ENCODE results near the gene HEXIM2.
A peak's percentile ranks its signal among the peaks of the same experiment; 100 is the strongest.

The HEXIM2 gene

GRCh38 chr17:45139533-45139920 is 22.1 kb upstream of the HEXIM2 start:
- in situ Hi-C loops (cut with HindIII; ENCODE audit: low pct_unique_long_range_greater_than_20kb, low sequenced_read_pairs), result no loop called here
- no peak for DNase-seq (ENCODE audit: low read depth in 1 of 2, low spot score in 1 of 2)
- no peak for TF ChIP-seq JUND (IDR thresholded peaks at IDR 0.05; ENCODE audit: low read depth)

DNA sequence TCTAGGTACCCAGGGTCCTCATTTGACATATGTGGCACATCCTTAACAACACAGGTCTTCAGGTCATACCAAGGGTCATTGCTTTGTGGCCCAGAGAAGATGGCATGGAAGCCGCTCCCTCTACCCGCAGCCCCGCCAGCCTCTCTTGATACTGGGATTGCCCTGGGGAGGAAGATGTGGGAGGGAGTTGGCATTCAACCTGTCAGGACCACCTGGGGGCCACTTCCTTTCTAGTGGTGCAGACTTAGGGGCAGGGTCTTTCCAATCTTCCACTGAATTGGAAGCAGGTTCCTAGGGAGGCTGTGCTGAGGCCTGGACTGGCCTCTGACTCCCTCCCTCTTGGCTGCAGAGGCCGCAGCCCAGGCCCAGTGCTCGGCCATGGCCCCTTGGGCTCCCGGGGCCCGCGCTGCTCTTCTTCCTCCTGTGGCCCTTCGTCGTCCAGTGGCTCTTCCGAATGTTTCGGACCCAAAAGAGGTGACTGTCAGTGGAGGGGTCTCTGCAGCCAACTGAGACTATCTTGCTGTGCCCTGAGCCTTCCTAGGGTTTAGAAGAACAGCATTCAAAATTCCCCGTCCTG is 18.5 kb upstream of the HEXIM2 start:
- TF ChIP-seq JUND (IDR thresholded peaks at IDR 0.05; ENCODE audit: low read depth), result no peak
- in situ Hi-C loops (cut with HindIII; ENCODE audit: low pct_unique_long_range_greater_than_20kb, low sequenced_read_pairs), result no loop called here
- no peak for DNase-seq (ENCODE audit: low read depth in 1 of 2, low spot score in 1 of 2)

DNA sequence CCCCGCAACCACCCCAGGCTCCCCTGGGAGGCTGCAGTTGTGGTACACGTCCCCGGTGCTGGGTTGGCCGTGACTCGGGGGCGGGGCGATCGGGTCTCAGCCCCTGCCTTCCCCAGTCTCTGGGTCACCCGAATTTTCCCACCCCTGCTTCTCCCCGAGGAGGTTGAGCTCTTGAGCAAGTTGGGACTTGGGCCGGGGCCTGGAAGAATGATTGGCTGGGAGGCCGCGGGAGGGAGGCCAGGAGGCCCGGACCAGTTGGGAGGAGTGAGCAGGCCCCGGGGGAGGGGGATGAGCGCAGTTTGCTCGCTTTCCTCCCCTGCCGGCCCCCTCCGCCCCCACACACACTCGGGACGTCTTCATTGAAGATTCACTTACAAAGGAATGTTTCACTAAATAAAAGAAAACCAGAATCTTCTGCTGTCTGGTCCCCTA is 17.9 kb upstream of the HEXIM2 start:
- DNase-seq (ENCODE audit: low read depth in 1 of 2, low spot score in 1 of 2), result no peak
- in situ Hi-C loops (cut with HindIII; ENCODE audit: low pct_unique_long_range_greater_than_20kb, low sequenced_read_pairs), result no loop called here
- no peak for TF ChIP-seq JUND (IDR thresholded peaks at IDR 0.05; ENCODE audit: low read depth)

DNA sequence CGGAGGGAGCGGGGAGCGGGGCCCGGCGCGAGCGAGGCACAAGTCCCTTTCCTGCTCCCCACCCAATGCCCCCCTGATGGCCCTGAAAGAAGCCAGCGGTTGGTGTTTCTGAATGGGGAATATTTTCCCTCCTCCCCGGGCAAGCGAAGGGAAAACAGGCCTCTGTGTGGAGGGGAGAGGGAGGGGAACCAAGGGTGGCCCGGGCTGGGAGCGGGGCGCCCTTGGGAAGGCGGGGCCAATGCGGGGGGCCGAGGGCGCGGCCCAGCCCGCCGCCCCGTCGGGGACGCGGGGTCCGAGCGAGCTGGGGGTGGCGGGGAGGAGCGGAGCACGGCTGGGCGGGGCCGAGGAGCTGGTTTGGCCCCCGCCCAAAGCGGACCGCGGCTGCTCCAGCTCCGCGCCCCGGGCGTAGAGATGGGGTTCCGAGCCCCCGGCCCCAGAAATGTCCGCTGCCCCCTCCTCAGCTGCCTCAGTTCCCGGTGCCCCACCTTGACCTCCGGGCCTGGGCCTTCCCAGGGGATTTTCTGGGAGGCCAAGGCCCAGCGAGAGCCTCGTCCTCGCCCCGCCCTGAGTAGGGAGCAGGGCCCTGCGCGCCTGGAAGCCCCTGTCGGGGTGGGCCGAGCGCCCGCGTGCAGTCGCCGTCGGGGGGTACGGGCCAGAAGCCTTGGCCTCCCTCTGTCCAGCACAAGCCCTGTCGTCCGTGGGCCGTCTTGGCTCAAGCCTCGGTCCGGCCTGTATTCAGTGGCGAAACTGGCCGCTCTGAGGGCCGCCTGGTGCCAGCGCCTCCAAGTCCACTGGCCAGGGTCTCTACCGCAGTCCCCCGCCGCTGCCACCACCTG is 17.3 kb upstream of the HEXIM2 start:
- TF ChIP-seq JUND (IDR thresholded peaks at IDR 0.05; ENCODE audit: low read depth), result no peak
- no peak for DNase-seq (ENCODE audit: low read depth in 1 of 2, low spot score in 1 of 2)
- in situ Hi-C loops (cut with HindIII; ENCODE audit: low pct_unique_long_range_greater_than_20kb, low sequenced_read_pairs), result no loop called here

DNA sequence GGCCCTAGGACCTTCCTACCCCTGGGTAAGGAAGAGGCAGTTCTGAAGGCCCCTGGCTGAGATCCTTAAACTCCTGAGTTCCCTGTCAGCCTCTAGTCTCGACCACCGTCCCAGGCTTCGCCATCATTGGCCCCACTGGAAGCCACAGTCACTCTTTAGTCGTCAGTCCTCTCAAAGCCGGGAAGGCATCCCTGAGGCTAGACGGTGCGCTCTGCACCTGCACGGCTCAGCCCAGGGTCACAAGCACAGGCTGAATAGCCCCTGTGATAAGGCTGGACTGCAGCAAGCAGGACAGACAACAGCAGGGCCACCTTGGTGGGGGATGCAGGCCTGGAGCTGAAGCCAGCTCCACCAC is 16.7 kb upstream of the HEXIM2 start:
- DNase-seq (ENCODE audit: low read depth in 1 of 2, low spot score in 1 of 2), result no peak
- TF ChIP-seq JUND (IDR thresholded peaks at IDR 0.05; ENCODE audit: low read depth), result no peak
- in situ Hi-C loops (cut with HindIII; ENCODE audit: low pct_unique_long_range_greater_than_20kb, low sequenced_read_pairs), result no loop called here

DNA sequence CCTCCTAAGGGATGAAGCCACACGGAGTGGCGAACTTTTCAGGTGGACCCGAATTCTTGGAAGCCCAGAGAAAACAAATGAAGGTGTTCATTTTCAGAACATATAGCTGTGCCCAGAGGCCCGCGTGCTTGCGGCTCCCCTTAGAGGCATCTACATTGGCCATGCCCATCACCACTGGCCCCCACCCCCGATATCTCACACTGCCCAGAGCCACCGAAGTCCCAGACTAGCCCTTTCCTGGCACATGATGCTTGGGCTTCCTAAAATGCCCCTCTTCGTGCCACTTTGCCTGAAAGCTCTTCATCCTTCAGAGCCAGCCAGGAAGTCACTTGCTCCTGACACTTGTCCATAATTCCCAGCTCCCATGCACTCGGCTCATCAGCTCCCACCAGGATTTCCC is 15.5 kb upstream of the HEXIM2 start:
- no peak for DNase-seq (ENCODE audit: low read depth in 1 of 2, low spot score in 1 of 2)
- TF ChIP-seq JUND (IDR thresholded peaks at IDR 0.05; ENCODE audit: low read depth), result no peak
- in situ Hi-C loops (cut with HindIII; ENCODE audit: low pct_unique_long_range_greater_than_20kb, low sequenced_read_pairs), result no loop called here

- no peak for TF ChIP-seq JUND (IDR thresholded peaks at IDR 0.05; ENCODE audit: low read depth)
- in situ Hi-C loops (cut with HindIII; ENCODE audit: low pct_unique_long_range_greater_than_20kb, low sequenced_read_pairs), result no loop called here
- DNase-seq (ENCODE audit: low read depth in 1 of 2, low spot score in 1 of 2), result no peak
Observed at GRCh38 chr17:45146592-45146889, 15.1 kb upstream of the HEXIM2 start.

GRCh38 chr17:45146890-45147580 is 14.6 kb upstream of the HEXIM2 start:
- peak in 1 of 2 experiments; percentile 92 for DNase-seq (ENCODE audit: low read depth in 1 of 2, low spot score in 1 of 2)
- in situ Hi-C loops (cut with HindIII; ENCODE audit: low pct_unique_long_range_greater_than_20kb, low sequenced_read_pairs), result no loop called here
- TF ChIP-seq JUND (IDR thresholded peaks at IDR 0.05; ENCODE audit: low read depth), result no peak

DNA sequence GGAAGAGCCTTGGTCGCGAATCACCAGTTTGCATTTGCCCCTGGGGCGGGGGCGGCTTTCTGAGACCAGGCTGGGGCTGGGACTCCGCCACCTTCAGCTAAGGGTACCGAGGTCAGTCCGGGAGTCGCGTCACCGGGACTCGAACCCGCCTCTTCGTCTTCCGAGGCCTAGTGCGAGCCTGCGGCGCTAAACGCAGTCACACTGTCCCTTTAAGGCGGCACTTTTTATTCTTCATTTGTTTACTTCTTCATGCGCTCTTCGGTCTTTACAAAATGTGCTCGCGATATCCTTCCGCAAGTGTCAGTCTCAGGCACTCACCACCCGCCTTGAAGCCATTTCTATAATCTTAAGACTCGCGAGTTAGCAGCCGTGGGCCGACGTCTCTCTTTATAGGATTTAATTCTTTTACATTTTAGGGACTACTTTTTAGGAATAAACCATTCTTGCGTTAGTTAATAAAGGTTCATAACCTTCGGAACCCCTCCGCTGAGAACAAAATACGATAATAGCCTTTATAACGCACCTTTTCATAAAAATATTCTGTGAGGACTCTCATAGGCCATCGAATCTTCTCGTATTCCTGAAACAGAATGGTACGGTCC is 14.0 kb upstream of the HEXIM2 start:
- in situ Hi-C loops (cut with HindIII; ENCODE audit: low pct_unique_long_range_greater_than_20kb, low sequenced_read_pairs), result no loop called here
- DNase-seq (ENCODE audit: low read depth in 1 of 2, low spot score in 1 of 2), result peak in 1 of 2 experiments; percentile 98
- peak; percentile 92 for TF ChIP-seq JUND (IDR thresholded peaks at IDR 0.05; ENCODE audit: low read depth)

- in situ Hi-C loops (cut with HindIII; ENCODE audit: low pct_unique_long_range_greater_than_20kb, low sequenced_read_pairs), result no loop called here
- TF ChIP-seq JUND (IDR thresholded peaks at IDR 0.05; ENCODE audit: low read depth), result peak; percentile 72
- DNase-seq (ENCODE audit: low read depth in 1 of 2, low spot score in 1 of 2), result peak; percentile 98 to 100
Observed at GRCh38 chr17:45148183-45149036, 13.3 kb upstream of the HEXIM2 start, which contains the start of gene HEXIM1. TSS of gene HEXIM1 (plus strand) at chr17:45148475. CDS start at chr17:45149191, 716 bp downstream.

GRCh38 chr17:45149037-45149668 is 12.5 kb upstream of the HEXIM2 start:
- 0 out of 2 replicates have a peak, but pooled peaks have one; percentile 4 for TF ChIP-seq JUND (IDR thresholded peaks at IDR 0.05; ENCODE audit: low read depth)
- in situ Hi-C loops (cut with HindIII; ENCODE audit: low pct_unique_long_range_greater_than_20kb, low sequenced_read_pairs), result no loop called here
- DNase-seq (ENCODE audit: low read depth in 1 of 2, low spot score in 1 of 2), result peak; percentile 76 to 93
